ENCODE measurements around the gene CCDC157.

CCDC157 gene

GRCh38 chr22:30416403-30416802 is 59.6 kb downstream of the CCDC157 start:
- DNase-seq: no peak

DNA sequence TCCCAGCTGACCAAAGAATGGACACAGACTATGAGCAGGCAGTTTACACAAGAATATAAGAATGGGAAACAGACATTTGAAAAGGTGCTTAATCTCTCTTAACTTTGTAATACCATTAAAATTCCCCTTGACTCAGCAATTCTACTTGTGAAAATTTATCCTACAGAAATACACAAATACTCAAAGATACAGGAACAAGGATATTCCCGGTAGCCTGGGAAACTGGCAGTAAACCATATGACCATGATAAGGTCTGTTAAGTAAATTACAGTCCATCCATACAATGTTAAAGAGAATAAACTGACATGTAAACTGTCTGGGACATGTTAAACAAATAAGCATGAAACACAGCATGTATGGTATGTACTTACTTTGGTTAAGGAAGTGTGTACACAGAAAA is 60.0 kb downstream of the CCDC157 start:
- DNase-seq: no peak

- no peak for DNase-seq
These were observed 63.7 kb downstream of the CCDC157 start for GRCh38 chr22:30420347-30421125.

- DNase-seq: no peak
These were observed 65.1 kb downstream of the CCDC157 start for GRCh38 chr22:30421695-30422480.

DNA sequence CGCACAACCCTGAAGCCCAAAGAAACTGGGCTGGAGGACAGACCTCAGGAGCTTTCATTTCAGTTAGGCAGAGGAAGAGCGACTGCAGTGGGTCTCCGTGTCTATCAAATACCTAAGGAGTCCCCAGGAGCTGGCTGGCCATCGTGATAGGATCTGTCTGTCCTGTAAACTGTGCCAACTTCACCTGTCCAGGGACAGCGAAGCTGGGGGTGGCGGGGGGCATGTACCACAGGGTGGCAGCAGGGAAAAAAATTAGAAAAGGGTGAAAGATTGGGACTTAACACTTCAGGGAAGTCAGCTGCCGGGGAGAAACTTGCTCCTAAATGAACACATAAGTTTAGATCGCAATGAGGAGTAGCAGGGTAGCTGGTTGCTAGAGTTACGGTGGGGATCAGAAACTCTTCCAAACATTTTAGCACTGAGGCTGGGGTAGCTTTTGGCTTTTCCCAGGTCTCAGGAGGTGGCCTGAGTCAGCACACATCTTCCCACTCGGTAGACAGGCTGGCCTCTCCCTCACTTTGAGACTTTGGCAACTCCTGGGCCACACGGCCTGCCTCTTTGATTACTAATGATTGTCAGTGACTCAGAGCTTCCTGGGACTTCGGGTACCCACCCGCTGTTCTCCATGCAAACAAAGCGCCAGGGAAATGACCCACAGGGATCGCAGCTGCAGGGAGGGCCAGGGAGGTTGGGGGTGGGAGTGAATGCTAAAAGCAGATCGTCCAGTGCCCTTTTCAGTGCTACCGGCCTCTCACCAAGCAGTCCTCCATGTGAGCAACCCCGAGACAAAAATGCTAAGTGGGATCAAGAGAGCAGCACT is 65.9 kb downstream of the CCDC157 start:
- no peak for DNase-seq

GRCh38 chr22:30423301-30423958 is 66.6 kb downstream of the CCDC157 start:
- peak; percentile 37 for DNase-seq

DNA sequence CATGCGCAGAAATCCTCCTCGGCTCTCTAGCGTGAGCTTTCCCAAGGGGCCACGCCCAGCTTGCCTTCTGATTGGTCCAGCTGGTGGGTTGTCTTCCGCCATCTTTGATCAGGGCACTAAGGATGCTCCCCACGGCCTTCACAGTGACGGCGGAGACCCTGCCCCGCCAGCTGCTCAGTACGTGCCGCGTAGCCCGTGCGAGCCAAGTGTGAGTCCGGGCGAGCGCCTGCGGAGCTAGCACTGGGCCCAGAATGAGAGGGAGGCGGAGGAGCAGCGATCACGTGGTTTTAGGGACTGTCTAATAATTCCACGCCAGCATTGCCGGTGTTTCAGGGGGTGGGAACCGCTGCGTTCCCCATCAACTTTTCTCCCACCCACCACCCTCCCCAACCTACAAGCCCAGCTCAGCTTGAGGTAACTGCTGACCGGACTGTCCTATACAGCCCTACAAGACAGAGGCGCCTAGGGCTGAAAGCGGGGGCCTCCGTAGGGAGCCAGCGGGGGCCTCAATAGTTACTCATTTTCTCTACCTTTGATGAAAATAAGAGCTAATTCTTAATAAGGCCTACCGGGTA is 67.2 kb downstream of the CCDC157 start:
- peak; percentile 90 for DNase-seq

- no peak for DNase-seq
These were observed 67.9 kb downstream of the CCDC157 start for GRCh38 chr22:30424534-30425326.

DNA sequence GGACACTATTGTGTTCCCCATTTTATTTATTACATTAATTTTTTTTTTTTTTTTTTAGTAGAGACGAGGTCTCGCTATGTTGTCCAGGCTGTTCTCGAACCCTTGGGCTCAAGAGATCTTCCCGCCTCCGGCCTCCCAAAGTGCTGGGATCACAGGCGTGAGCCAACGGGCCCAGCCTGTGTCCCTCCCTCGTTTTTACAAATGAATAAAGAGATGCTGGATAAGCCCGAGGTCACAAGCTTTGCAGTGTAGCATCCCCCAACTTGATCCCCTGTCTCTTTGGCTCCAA is 68.5 kb downstream of the CCDC157 start:
- DNase-seq: no peak

- DNase-seq: peak; percentile 44
These were observed 69.0 kb downstream of the CCDC157 start, which contains the start of gene MTFP1 for GRCh38 chr22:30425616-30426387. TSS of gene MTFP1 (plus strand) at chr22:30425768. CDS start at chr22:30425880, 112 bp downstream.
